Mesendoderm (in vitro differentiated cells): Measurements from ENCODE around the gene TMEM178A. TPM values are rescaled to one million over a fixed set of nuclear protein-coding genes. Genes with fewer than 3 reads are reported as not detected.

ENCODE experiments used
- DNase-seq: peaks from one replicate; pipeline ENCODE4 v3.0.0; 2013
- H2AK5ac ChIP-seq: 2 replicates; pipeline ENCODE4 v1.6.1; 2013; ENCODE audit warnings: low read length, inconsistent platforms
- H2BK120ac ChIP-seq: 2 replicates; pipeline ENCODE4 v1.6.1; 2013; ENCODE audit warnings: low read depth, mild to moderate bottlenecking, low read length, moderate library complexity, mixed read lengths
- H2BK15ac ChIP-seq: replicated peaks from 2 replicates; pipeline ENCODE4 v1.6.1; 2013; ENCODE audit warnings: low read depth, mild to moderate bottlenecking, moderate library complexity
- H2BK5ac ChIP-seq: 2 replicates; pipeline ENCODE4 v1.6.1; 2013; ENCODE audit warnings: low read length, inconsistent platforms
- H3K18ac ChIP-seq: 2 replicates; pipeline ENCODE4 v1.6.1; 2013; ENCODE audit warnings: mild to moderate bottlenecking, low read length, mixed read lengths
- H3K23ac ChIP-seq: one replicate; pipeline ENCODE4 v1.6.1; 2013; ENCODE audit warnings: low read length
- H3K27ac ChIP-seq: 2 replicates; pipeline ENCODE4 v1.5.1; 2013; ENCODE audit warnings: low read depth, mild to moderate bottlenecking, inconsistent platforms, low read length, moderate library complexity
- H3K27me3 ChIP-seq: 2 replicates; pipeline ENCODE4 v1.6.1; 2013; ENCODE audit warnings: low read length, control low read depth, mild to moderate bottlenecking, inconsistent platforms; ENCODE audit not compliant: insufficient read depth, poor library complexity
- H3K36me3 ChIP-seq: 2 replicates; pipeline ENCODE4 v1.6.1; 2013; ENCODE audit warnings: low read length, inconsistent platforms; ENCODE audit not compliant: control insufficient read depth, insufficient read depth
- H3K4ac ChIP-seq: one replicate; pipeline ENCODE4 v1.6.1; 2013; ENCODE audit warnings: low read depth, mild to moderate bottlenecking, low read length, moderate library complexity
- H3K4me1 ChIP-seq: 2 replicates; pipeline ENCODE4 v1.6.1; 2013; ENCODE audit warnings: low read depth, low read length, inconsistent platforms; ENCODE audit not compliant: control insufficient read depth
- H3K4me2 ChIP-seq: 2 replicates; pipeline ENCODE4 v1.6.1; 2013; ENCODE audit warnings: low read length
- H3K4me3 ChIP-seq: 2 replicates; pipeline ENCODE4 v1.5.1; 2013; ENCODE audit warnings: mild to moderate bottlenecking, low read length
- H3K56ac ChIP-seq: one replicate; pipeline ENCODE4 v1.6.1; 2013; ENCODE audit warnings: low read length
- H3K79me1 ChIP-seq: 2 replicates; pipeline ENCODE4 v1.6.1; 2013; ENCODE audit warnings: low read length, inconsistent platforms
- H3K79me2 ChIP-seq: 2 replicates; pipeline ENCODE4 v1.6.1; 2013; ENCODE audit warnings: mild to moderate bottlenecking, low read length; ENCODE audit not compliant: control insufficient read depth, insufficient read depth
- H3K9ac ChIP-seq: 2 replicates; pipeline ENCODE4 v1.6.1; 2013; ENCODE audit warnings: low read length, inconsistent platforms
- H4K5ac ChIP-seq: one replicate; pipeline ENCODE4 v1.6.1; 2013; ENCODE audit warnings: low read length
- H4K8ac ChIP-seq: one replicate; pipeline ENCODE4 v1.6.1; 2013; ENCODE audit warnings: low read depth, mild to moderate bottlenecking, control low read depth, low read length, moderate library complexity
- WGBS: extraction: QIAGEN DNeasy Blood & Tissue Kit; methylation state at CpG from one replicate; pipeline ENCODE4 v1.1.7; 2013; ENCODE audit warnings: low lambda C conversion rate, missing lambda C conversion rate; ENCODE audit not compliant: insufficient coverage; ENCODE audit errors: extremely low coverage; 5-methylcytosine and 5-hydroxymethylcytosine counted together
- polyA plus RNA-seq, 2 experiments: library from polyadenylated mRNA; stranded (reverse); fragments of 200-250 nt; gene quantifications; one replicate each; pipeline ENCODE4 v1.2.3, GENCODE V29; 2013

Gene TMEM178A
- polyA plus RNA-seq (2013, experiment 1 of 2), result 5.1 TPM
- polyA plus RNA-seq (2013, experiment 2 of 2), result 4.7 TPM

DNA sequence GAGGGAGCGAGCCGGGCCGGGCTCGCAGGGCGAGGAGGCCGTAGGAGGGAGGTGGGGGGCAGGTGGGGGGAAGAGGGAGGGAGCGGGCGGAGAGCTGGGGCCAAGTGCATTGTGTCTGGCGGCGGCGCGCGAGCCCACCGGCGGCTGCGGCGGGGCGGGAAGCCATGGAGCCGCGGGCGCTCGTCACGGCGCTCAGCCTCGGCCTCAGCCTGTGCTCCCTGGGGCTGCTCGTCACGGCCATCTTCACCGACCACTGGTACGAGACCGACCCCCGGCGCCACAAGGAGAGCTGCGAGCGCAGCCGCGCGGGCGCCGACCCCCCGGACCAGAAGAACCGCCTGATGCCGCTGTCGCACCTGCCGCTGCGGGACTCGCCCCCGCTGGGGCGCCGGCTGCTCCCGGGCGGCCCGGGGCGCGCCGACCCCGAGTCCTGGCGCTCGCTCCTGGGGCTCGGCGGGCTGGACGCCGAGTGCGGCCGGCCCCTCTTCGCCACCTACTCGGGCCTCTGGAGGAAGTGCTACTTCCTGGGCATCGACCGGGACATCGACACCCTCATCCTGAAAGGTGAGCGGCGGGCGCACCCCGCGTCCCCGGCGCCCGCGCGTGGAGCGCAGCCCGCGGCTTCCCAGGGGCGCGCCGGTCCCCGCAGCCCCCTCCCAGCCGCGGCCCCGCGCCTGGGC is at the start of gene TMEM178A:
Gene TMEM178A (plus strand): TSS at position 107 of the 680 bp plus-strand sequence. CDS start 58 bp downstream, at position 165.
- H3K4ac ChIP-seq, result peak within 1 kb of the TSS; percentile 56
- H3K27me3 ChIP-seq, result peaks cover 2% of the 10 kb centered on the region
- H2BK5ac ChIP-seq, result no peak within 1 kb of the TSS
- peak within 1 kb of the TSS; percentile 93 for H3K4me2 ChIP-seq
- no peak within 1 kb of the TSS for H2BK15ac ChIP-seq
- H3K18ac ChIP-seq, result peak within 1 kb of the TSS; percentile 88
- peak within 1 kb of the TSS; percentile 82 for H3K56ac ChIP-seq
- H4K5ac ChIP-seq, result no peak within 1 kb of the TSS
- no peaks in the 10 kb centered on the region for H3K79me1 ChIP-seq
- no peaks in the 10 kb centered on the region for H3K36me3 ChIP-seq
- H3K79me2 ChIP-seq, result no peaks in the 10 kb centered on the region
- H3K4me1 ChIP-seq, result peaks cover 4% of the 10 kb centered on the region
- WGBS, result no CpG with 5 or more reads among the region's 90 CpGs
- H4K8ac ChIP-seq, result peak within 1 kb of the TSS; percentile 41
- H3K27ac ChIP-seq, result peak within 1 kb of the TSS; percentile 20
- peak within 1 kb of the TSS; percentile 55 for H2BK120ac ChIP-seq
- no peak within 1 kb of the TSS for H3K23ac ChIP-seq
- peak within 1 kb of the TSS; percentile 66 for H3K4me3 ChIP-seq
- H2AK5ac ChIP-seq, result no peak within 1 kb of the TSS
- peak within 1 kb of the TSS; percentile 65 for H3K9ac ChIP-seq
- DNase-seq, result peak; percentile 70

DNA sequence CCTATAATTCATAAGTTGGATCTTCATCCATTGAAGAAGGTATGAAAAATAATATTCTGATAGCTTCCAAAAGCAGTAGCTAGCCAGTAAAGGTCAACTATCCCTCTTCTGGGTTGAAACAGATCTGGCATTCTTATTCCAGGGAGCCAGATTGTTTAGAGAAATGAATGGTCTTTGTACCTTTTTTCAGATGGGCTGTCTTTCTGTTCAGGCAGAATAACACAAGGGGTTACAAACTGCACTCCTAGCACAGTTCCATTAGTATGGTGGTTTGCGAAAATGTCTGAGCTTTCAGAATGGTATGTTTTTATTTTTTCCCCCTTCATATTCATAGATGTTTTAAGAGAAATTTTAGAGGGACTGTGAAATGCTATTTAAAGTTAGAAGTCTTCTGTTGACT is 47.5 kb upstream of the TMEM178A start:
- no peak overlapping the region for H2BK5ac ChIP-seq
- no peaks in the 10 kb centered on the region for H3K79me2 ChIP-seq
- H3K9ac ChIP-seq, result no peak overlapping the region
- no peak overlapping the region for H3K56ac ChIP-seq
- H3K27me3 ChIP-seq, result no peaks in the 10 kb centered on the region
- H4K8ac ChIP-seq, result no peak overlapping the region
- H3K23ac ChIP-seq, result no peak overlapping the region
- H4K5ac ChIP-seq, result no peak overlapping the region
- WGBS, result no CpG with 5 or more reads among the region's 1 CpG
- no peak overlapping the region for H2AK5ac ChIP-seq
- H3K18ac ChIP-seq, result no peak overlapping the region
- H3K4ac ChIP-seq, result no peak overlapping the region
- H3K79me1 ChIP-seq, result no peaks in the 10 kb centered on the region
- no peak overlapping the region for H3K4me2 ChIP-seq
- H2BK15ac ChIP-seq, result peak overlapping the region; percentile 36
- peaks cover 2% of the 10 kb centered on the region for H3K4me1 ChIP-seq
- H3K36me3 ChIP-seq, result no peaks in the 10 kb centered on the region
- no peak overlapping the region for H3K27ac ChIP-seq
- no peak overlapping the region for H2BK120ac ChIP-seq
- no peak overlapping the region for H3K4me3 ChIP-seq
- no peak for DNase-seq

DNA sequence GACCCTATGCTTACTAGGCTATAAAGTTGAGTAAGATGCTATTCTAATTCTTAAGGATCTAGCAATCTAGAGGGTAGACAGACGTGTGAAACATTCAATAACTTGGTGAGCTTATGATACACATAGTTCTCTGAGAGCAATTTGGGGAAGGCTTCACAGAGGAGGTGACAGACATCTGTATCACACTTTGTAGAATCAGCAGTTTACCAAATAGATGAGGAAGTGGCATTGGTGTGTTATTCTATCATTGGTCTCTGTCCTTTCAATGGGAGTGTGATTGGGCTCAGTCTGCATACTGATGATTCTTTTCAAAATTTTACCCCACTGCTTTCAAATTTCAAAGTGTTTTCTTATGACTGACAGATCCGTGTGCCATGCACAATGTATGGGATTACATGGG is 47.0 kb upstream of the TMEM178A start:
- Histone ChIP-seq H3K4me3 (no peak overlapping the region), H3K4me2 (no peak overlapping the region), H3K79me1 (no peaks in the 10 kb centered on the region), H2BK15ac (no peak overlapping the region), H2AK5ac (no peak overlapping the region), H3K4me1 (peaks cover 2% of the 10 kb centered on the region), H4K5ac (no peak overlapping the region), H3K23ac (no peak overlapping the region), H2BK120ac (no peak overlapping the region), H3K27ac (no peak overlapping the region), H3K27me3 (no peaks in the 10 kb centered on the region), H4K8ac (no peak overlapping the region), H3K56ac (no peak overlapping the region), H3K79me2 (no peaks in the 10 kb centered on the region), H3K18ac (no peak overlapping the region), H2BK5ac (no peak overlapping the region), H3K36me3 (no peaks in the 10 kb centered on the region), H3K4ac (no peak overlapping the region), H3K9ac (no peak overlapping the region)
- peak; percentile 64 for DNase-seq
- WGBS, result no CpG with 5 or more reads among the region's 2 CpGs

DNA sequence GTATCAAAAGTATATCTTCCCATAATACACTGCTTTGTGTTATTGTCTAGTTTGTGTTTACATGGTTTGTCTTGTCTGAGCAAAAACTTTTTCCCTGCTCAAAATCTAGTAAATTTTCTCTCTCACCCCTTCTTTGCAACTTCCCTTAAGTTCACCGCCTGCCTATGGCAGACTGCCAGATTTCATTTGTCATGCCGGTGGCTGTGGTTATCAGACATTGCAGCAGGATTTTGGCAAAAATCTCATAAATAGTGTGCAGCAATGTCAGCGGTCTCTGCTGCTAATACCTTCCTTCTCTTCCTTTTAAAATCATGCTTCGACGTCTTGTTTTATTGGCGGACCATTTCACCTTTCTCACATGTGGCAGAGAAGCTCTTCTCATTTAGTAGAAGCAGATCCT is 45.6 kb upstream of the TMEM178A start:
- no peaks in the 10 kb centered on the region for H3K79me2 ChIP-seq
- H3K23ac ChIP-seq, result no peak overlapping the region
- no peak overlapping the region for H3K56ac ChIP-seq
- H4K5ac ChIP-seq, result no peak overlapping the region
- H3K4me3 ChIP-seq, result no peak overlapping the region
- H3K79me1 ChIP-seq, result no peaks in the 10 kb centered on the region
- no peak overlapping the region for H3K18ac ChIP-seq
- H3K4ac ChIP-seq, result no peak overlapping the region
- H2AK5ac ChIP-seq, result no peak overlapping the region
- no peak overlapping the region for H3K9ac ChIP-seq
- H4K8ac ChIP-seq, result no peak overlapping the region
- WGBS, result no CpG with 5 or more reads among the region's 6 CpGs
- H2BK120ac ChIP-seq, result no peak overlapping the region
- no peaks in the 10 kb centered on the region for H3K27me3 ChIP-seq
- no peak overlapping the region for H3K4me2 ChIP-seq
- H3K4me1 ChIP-seq, result peaks cover 2% of the 10 kb centered on the region
- no peak overlapping the region for H2BK5ac ChIP-seq
- no peak for DNase-seq
- no peaks in the 10 kb centered on the region for H3K36me3 ChIP-seq
- no peak overlapping the region for H3K27ac ChIP-seq
- H2BK15ac ChIP-seq, result no peak overlapping the region

DNA sequence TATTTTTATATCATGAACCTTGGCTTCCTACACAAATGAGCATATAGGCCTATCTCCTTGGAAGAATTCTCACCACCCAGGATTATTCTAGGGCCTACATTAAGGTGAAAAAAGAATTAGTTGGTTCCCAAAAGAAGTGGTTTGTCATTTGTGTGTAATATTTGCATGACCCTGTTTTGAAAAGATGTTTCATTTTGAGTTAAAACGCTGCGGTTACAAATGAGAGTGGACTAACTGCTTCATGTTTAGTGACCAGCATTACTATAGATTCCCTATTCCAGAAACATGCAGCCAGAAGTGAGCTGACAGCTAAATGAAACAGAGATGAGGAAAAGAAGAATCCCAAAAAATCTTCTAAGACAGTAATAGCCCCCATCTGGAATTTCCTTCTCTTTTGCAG is 44.1 kb upstream of the TMEM178A start:
- DNase-seq, result no peak
- Histone ChIP-seq H3K18ac (no peak overlapping the region), H3K79me1 (no peaks in the 10 kb centered on the region), H4K5ac (no peak overlapping the region), H4K8ac (no peak overlapping the region), H2BK15ac (no peak overlapping the region), H3K36me3 (no peaks in the 10 kb centered on the region), H3K9ac (no peak overlapping the region), H3K27ac (no peak overlapping the region), H3K4ac (no peak overlapping the region), H2BK120ac (no peak overlapping the region), H2BK5ac (no peak overlapping the region), H3K4me1 (peaks cover 2% of the 10 kb centered on the region), H3K4me2 (no peak overlapping the region), H2AK5ac (no peak overlapping the region), H3K27me3 (no peaks in the 10 kb centered on the region), H3K4me3 (no peak overlapping the region), H3K23ac (no peak overlapping the region), H3K79me2 (no peaks in the 10 kb centered on the region), H3K56ac (no peak overlapping the region)
- no CpG with 5 or more reads among the region's 2 CpGs for WGBS

DNA sequence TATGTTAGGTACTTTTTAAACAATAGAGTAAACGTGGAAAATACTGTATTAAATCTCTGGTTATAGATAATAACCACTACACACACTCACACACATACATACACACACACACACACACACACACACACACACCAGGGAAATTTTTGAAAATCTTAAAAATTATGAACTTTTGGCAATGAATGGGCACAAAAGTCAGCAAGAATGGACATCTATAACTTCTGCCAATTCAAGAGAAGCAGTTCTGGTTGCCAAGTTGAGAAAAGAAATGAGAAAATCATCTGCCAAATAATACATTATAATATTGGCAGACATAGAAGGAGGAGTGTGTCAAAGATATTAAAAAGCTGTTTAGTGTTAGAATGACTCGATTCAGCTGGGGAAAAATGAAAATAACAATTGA is 42.9 kb upstream of the TMEM178A start:
- no CpG with 5 or more reads among the region's 2 CpGs for whole genome bisulfite sequencing
- H3K4me1 ChIP-seq, result peaks cover 2% of the 10 kb centered on the region

More for the DNA sequence above, 42.9 kb upstream of the TMEM178A start:
- Histone ChIP-seq H3K56ac (no peak overlapping the region), H3K36me3 (no peaks in the 10 kb centered on the region), H4K5ac (no peak overlapping the region), H3K4ac (no peak overlapping the region), H3K18ac (no peak overlapping the region), H3K4me3 (no peak overlapping the region), H2AK5ac (no peak overlapping the region), H3K9ac (no peak overlapping the region), H3K27me3 (no peaks in the 10 kb centered on the region), H3K23ac (no peak overlapping the region), H3K27ac (no peak overlapping the region), H3K79me2 (no peaks in the 10 kb centered on the region), H2BK120ac (no peak overlapping the region), H2BK5ac (no peak overlapping the region), H3K4me2 (no peak overlapping the region), H3K79me1 (no peaks in the 10 kb centered on the region), H4K8ac (no peak overlapping the region), H2BK15ac (no peak overlapping the region)
- DNase-seq, result no peak
